ENCODE data around the gene MDP1.
"Not testable (repeated sequence)": the region's sequence is repeated elsewhere in the genome, so short reads cannot be mapped to it uniquely, and the experiment has no call there.

Gene MDP1

DNA sequence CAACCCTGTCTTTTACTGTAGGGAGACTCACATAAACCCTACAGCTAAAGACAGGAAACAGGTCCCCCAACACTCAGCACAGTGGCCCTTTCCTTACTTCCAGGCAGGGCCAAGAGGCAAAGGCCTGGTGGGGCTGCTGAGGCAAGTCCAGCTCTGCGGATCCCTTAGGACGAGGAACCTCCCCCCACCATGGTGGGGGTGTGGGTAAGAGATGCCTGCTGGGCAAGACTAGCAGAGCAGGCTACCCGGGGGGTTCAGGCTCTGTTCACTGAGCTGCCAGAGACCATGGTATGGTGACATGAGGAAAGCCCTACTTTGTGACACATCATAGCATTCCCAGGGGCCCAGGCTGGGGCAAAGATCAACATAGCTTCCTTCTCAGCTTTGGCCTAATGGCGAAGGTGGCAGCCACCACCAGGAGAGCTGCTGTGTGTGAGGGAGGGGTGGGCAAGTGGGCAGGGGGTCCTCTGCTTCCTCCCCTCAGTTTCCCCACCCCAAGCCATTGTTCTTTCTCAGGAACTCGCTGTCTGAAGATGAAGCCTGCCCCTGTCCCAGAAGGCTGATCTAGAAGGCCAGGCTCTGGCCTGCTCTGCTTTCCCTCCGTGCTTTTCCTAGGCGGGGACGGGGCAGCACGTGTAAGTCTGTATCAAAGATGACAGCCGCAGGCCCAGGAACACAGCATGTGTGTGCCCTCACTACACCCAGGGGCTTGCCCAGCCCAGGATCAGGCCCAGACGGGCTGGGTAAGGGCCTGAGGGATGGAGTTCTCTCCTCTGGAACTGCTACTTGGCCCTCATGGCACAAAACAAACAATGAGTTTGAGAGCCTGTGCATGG lies 36.6 kb upstream of the MDP1 start:
- FAIRE-seq: no peak

DNA sequence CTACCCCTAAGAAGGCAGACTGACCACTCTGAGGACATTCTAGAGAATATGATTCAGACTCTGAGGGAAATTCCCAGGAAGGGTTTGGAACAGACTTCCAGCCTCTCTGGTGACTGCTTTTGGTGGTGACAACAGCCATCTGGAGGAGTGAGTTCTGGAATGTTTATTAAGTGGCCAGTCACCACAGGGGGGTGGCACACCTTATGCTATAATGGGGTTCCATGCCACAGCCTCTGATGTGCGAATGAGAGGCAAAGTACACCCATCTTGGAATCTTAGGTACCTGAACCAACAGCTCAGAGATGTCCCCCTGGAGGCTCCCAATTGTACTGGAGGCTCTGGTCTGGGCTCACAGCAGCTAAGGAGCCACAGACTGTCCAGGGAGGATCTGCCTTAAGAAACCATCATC lies 36.0 kb upstream of the MDP1 start:
- DNase-seq (ENCODE audit: extremely low spot score, insufficient read length, low read depth): no peak
- FAIRE-seq: no peak

More for the DNA sequence above, 36.6 kb upstream of the MDP1 start:
- no peak for DNase-seq (ENCODE audit: extremely low spot score, insufficient read length, low read depth)

DNA sequence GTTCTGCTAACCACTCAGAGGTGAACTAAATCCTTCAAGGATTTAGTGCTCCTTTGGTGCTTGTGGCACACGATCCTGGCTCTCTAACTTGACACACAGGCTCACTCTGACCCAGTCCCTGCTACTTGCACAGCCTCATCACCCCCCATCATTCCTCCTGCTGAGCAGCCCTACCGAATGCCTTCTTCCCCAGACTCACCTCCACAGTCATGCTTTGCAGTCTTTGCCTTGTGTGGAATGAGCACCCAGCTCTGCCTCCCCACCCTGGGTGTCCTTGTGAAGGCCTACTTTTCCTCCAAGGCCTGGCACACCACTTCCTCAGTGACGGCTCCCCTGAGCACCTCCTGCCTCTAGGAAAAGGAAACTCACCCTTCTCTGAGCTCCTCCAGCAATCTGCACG lies 34.5 kb upstream of the MDP1 start:
- FAIRE-seq (no peak), DNase-seq (ENCODE audit: extremely low spot score, insufficient read length, low read depth) (no peak)

DNA sequence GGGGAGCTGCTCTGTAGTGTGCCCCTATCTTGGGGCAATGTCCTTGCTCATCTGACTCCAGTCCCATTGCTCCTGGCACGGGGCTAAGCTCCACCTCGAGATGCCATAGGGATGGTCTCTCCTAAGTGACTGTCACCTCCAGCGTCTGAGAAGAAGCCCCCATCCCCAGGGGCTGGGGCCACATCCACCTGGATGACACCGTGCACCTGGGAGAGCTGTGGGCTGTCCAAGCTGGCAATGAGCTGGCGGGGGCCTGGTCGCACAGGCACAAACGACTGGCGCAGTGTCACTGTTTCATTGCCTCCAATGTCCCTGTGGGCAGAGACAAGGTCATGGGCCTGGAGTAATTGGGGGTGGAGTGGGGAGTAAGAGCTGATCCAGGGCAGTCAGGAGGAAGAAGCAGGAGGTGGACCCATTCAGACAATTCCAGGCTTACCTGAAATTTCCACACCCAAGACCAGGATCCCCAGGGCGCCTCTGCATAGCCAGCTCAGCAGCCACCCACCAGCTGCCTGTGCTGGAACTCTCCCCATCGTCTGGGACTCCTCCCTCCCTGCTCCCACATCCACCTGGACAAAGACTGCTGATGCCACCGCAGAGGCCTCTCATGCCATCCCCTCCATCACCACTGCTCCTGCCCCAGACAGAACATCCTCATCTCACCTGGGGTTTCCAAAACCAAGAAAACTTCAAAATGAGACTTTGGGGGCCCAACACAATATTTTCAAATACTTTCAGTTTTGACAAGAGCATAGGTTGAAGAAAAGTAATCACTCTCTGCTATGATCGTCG lies 33.6 kb upstream of the MDP1 start:
- no peak for FAIRE-seq
- DNase-seq (ENCODE audit: extremely low spot score, insufficient read length, low read depth): no peak

DNA sequence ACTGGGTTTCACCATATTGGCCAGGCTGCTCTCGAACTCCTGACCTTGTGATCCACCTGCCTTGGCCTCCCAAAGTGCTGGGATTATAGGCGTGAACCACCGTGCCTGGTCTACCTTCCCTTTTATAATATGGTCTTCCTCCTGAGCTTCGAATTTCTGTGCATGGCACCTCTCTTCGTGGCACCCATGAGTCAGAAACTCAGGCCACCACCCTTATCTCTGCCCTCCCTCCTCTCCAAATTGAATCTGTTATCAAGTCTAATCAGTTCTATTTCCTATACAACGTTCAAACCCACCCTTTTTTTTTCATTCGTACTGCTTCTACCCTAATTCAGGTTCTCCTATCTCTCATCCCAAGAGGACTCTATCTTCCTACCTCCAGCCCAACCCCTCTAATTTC lies 31.6 kb upstream of the MDP1 start:
- DNase-seq (ENCODE audit: extremely low spot score, insufficient read length, low read depth) (no peak), FAIRE-seq (no peak)

DNA sequence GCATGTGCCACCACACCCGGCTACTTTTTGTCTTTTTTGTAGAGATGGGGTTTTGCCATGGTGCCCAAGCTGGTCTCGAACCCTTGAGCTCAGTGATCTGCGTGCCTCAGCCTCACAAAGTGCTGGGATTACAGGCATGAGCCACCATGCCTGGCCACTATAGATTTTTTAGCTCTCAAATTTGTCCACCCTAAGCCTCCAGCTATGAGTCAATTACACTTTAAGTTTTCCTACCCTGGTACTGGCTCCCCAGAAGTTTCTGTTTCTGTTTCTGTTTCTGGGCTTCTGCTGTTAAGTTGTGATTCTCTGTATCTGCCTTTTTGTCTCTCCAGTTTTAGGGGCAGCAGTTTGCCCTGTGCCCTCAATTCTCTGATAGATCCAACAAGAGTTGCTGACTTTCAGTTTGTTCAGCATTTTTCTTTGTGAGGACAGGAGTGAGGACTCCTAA lies 30.9 kb upstream of the MDP1 start:
- FAIRE-seq: peak; percentile 84
- DNase-seq (ENCODE audit: extremely low spot score, insufficient read length, low read depth): peak; percentile 37

DNA sequence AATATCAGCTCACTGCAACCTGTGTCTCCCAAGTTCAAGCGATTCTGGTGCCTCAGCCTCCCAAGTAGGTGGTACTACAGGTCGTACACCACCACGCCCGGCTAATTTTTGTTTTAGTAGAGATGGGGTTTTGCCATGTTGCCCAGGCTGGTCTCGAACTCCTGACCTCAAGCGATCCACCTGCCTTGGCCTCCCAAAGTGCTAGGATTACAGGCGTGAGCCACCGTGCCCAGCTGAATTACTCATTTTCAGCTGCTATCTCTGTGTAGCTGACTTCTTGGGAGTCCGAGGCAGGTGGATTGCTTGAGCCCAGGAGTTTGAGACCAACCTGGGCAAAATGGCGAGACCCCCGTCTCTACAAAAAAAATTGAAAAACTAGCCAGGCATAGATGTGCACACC lies 29.5 kb upstream of the MDP1 start:
- FAIRE-seq: not testable (repeated sequence)

DNA sequence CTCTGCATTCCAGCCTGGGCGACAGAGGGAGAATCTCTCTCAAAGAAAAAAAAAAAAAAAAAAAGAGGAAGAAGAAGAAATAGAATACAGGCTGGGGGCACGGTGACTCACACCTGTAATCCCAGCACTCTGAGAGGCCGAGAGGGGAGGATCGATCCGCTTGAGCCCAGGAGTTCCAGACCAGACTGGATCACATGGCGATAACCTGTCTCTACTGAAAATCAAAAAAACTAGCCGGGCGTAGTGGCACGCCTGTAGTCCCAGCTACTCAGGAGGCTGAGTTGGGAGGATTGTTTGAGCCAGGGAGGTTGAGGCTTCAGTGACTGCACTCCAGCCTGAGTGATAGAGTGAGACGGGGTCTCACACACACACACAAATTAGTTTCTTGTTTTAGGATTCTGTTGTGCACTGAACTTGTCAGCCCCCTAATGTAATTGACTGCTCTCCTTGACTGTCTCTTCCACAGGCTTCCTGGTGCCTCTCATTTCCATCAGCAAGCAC lies 27.5 kb upstream of the MDP1 start:
- FAIRE-seq: peak; percentile 5

More for the DNA sequence above, 29.5 kb upstream of the MDP1 start:
- DNase-seq (ENCODE audit: extremely low spot score, insufficient read length, low read depth): not testable (repeated sequence)

DNA sequence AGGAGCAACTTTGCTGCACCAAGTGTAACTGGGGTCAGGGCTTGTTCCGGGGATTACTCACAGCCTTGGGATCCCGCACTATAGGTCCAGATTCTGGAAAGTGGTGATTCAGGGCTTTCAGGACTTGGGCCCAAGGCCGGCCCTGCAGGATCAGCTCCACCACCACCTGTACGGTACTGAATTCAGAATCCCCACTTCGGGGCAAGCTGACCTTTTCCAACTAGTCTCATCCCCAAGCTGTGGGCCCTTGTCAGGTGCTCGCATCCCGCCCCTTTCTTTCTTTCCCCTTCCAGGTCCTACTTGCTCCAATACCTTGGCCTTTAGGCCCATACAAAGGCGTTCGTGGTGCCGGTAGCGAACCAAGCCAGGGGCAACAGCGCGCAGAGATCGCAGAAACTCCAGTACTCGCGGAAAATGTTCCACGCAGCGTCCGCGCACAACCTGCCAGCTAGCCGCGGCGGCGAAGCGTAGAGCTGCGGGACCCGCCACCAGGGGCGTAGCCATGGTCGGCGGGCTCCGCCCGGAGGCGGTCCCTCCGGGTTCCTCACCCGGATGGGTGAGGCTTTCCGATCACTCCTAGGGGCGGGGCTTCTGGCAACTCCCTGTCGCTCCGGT lies 26.1 kb upstream of the MDP1 start:
- DNase-seq (ENCODE audit: extremely low spot score, insufficient read length, low read depth) (peak; percentile 88), FAIRE-seq (no peak)

More for the DNA sequence above, 27.5 kb upstream of the MDP1 start:
- no peak for DNase-seq (ENCODE audit: extremely low spot score, insufficient read length, low read depth)

DNA sequence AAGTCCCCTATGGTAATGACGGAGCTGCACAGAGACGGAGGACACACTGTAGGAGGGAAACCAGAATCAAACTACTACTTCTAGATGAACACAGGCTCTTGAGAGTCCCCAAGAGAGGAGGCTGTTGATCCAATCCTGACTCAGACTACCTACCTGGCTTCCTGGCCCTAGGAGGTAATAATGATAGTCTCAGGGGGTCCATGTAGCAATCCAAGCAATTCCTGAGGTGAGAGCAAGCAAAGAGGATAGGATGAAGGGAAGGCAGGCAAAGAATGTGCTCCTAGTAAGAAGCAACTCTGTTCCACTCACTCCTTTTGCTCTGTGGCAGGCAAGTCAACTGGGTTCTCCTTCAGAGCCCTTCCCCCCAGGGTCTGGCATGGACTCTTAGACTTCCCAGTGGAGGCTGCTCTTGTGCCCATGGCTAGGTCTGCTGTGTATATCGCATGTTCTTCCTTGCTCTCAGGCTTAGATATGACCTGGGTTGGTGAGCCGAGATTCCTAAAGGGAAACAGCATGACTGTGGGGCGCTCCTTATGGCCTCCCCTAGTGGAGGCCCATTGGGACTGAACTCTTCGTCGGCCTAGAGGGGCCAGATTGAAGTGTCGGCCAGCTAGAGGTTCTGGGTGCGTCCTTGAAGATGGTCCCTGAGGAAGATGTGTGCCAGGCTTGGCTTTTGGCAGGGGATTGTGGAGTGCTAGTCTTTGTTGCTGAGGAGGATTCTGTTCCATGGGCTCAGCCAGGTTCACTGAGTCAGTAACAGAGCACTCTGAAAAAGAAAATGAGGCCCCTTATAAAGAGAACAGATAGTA lies 24.4 kb upstream of the MDP1 start:
- DNase-seq (ENCODE audit: extremely low spot score, insufficient read length, low read depth): no peak
- no peak for FAIRE-seq

DNA sequence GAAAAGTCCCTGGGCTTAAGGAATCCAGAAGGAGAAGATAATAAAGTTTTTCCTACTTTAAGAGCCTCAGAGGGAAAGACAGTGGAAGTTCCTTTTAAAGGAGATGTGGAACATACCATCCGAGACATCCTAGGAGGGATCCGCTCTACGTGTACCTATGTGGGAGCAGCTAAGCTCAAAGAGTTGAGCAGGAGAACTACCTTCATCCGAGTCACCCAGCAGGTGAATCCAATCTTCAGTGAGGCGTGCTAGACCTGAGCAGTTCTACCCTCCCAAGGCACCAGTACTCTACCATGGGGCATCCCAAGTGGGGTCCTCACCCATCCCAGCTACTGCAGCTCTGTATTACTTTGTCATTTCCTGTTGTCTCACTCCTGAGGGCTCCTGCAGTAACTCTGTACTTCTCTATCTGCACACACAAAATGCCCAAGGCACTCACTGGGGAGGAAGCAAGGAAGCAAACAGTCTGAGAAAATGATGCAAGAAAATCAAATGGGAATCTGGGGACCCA lies 22.7 kb upstream of the MDP1 start:
- DNase-seq (ENCODE audit: extremely low spot score, insufficient read length, low read depth): no peak

DNA sequence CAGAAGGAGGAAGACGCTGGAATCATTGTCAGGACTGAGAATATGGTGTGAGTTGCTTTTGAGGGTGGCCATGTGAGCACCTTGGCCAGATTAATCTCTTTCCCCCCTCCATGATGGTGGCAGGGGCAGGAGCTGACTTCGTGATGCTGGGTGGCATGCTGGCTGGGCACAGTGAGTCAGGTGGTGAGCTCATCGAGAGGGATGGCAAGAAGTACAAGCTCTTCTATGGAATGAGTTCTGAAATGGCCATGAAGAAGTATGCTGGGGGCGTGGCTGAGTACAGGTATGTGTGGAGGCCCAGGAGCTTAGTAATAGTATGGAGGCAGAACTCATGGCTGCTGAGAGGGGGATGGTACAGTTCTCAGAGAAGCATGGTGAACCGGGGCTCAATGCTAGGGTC lies 22.3 kb upstream of the MDP1 start:
- FAIRE-seq: no peak
- no peak for DNase-seq (ENCODE audit: extremely low spot score, insufficient read length, low read depth)

More for the DNA sequence above, 22.7 kb upstream of the MDP1 start:
- FAIRE-seq: no peak

DNA sequence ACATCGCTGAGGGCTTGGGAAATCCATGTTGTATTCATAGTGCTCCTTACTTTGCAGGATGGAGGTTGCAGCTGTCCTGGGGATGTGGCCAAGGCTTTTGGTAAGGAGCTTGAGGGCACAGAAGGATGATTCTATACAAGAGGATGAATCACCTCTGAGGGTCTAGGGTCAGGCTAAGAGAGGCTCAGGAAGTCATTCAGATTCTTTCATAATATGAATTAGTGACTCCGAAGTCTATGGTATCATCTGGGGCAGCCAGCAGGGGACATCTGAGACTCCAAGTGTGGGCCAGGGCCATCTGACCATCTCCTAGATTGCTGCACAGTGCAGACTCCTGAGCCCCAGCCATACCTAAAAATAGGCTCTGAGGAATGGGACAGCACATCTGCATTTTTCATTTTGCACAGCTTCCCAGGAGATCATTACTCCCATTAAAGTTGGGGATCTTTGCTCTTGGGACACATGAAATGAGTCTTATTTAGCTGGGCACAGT lies 21.6 kb upstream of the MDP1 start:
- DNase-seq (ENCODE audit: extremely low spot score, insufficient read length, low read depth) (no peak), FAIRE-seq (no peak)

DNA sequence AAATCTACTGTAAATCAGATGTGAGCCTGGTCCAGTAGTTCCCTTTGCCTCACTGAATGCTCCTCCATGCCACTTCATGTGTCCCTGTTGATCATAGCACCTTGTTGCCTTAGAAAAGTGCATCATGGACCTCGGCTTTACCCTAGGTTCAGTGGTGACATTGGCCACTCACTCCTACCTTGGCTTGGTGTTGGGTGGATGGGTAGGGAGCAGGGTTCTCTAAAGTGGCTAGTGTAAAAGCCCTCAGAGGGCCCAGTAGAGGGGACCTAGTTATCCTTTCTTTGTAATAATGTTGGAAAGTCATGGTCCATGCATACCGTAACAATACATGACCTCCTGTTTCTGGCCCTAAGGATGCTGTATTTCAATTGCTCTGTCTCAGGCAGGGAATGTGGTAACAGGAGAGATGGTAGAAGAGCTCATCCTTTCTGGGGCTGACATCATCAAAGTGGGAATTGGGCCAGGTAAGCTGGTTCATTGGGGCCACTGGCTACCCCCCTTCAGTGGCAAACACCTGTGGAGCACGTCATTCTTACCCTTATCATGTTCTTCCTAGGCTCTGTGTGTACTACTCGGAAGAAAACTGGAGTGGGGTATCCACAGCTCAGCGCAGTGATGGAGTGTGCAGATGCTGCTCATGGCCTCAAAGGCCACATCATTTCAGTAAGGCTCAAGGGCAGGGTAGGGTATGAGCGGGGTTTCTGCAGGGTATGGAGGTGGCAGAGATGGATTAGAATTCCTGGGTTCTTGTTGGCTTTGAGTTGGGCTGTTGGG lies 21.0 kb upstream of the MDP1 start:
- DNase-seq (ENCODE audit: extremely low spot score, insufficient read length, low read depth) (no peak), FAIRE-seq (no peak)

DNA sequence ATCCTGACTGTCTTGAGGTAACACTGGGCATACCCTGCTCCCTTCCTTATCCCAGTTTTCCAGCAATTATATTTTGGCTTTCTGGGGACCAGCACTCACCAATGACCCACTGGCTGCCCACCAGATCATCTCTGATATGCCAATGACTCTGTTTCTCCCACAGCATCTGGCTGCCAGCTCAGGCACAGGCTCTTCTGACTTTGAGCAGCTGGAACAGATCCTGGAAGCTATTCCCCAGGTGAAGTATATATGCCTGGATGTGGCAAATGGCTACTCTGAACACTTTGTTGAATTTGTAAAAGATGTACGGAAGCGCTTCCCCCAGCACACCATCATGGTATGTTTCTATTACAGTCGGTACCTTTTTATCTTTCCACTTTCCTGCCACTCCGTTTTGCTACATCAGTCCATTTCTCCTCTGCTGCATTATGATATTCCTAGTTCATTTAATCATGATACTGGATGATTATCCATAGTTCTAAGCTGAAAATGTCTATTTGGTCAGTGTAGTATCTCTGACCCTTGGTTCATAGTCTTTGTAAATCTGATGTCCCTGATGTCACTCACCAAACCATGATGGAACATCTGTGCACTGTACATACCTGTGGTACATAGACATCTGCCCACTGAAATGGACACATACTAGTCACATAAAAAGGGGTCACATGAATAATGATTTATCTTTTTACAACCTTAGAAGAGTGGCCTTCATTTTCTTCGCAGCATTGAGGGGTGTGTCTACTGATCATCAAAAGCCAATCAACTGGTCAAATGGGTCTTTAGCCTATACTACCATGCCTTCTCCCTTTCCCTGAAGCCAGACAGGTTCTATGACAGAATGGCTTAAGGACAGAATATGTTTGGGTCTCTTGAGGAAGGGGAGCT lies 20.2 kb upstream of the MDP1 start:
- DNase-seq (ENCODE audit: extremely low spot score, insufficient read length, low read depth): no peak
- FAIRE-seq: no peak

DNA sequence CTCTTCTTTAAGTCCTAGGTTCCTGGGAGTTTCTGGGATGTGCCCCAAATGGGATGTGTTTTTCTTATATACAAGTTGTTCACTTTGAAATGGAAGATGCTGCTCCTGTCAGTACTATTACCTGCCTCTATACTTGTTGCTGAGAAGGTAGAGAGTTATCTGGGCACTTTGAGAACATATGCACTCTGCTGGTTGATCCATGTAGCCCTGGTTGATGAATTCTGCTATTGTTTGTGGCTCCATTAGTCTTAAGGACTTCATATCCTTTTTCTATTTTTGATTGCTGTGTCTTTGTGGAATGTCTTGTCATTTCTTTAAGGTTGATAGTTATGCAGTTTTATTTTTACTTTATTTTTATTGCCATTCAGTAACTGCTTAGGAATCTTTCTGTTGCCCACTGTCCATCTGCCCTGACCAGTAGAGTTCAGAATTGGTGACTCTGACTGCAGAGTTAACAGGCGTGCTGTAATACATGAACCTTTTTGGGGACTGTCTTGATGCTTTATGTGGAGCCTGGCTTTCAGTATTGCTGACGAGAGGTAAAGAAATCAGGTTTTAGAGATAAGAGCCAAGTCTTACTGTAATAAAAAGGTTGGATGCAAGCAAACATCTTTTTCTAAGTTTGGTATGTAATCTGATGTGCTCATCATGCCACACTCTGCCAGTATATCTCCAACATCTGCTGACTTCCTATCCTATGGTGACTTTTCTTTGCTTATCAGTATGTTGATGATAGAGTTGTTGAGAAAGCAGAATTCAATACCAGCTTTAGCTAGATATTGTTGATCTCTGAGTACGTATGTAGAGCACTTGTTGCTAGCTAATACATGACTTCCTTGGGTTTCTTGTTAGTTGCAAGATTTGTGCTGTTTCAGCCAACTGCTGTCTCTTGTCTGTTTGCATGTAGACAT lies 18.5 kb upstream of the MDP1 start:
- FAIRE-seq: no peak

DNA sequence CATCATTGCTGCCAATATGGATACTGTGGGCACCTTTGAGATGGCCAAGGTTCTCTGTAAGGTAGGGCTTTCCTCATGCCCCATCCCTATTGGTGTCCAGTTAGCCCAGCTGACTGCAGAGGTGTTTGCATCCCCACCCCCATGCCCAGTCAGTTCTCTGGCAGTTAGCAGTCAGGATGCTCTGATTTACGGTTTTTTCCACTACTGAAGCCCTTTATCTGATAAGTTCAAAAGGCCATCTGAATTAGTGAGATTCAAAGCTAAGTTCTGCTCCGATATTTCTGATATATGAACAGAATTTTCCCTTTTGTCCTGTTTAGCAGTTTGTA lies 17.6 kb upstream of the MDP1 start:
- FAIRE-seq: no peak

More for the DNA sequence above, 18.5 kb upstream of the MDP1 start:
- DNase-seq (ENCODE audit: extremely low spot score, insufficient read length, low read depth): no peak

More for the DNA sequence above, 17.6 kb upstream of the MDP1 start:
- no peak for DNase-seq (ENCODE audit: extremely low spot score, insufficient read length, low read depth)
